Esophagus squamous epithelium (tissue), 4 donors: ENCODE data around the gene CHRNA4.

Experiments used
- POLR2A ChIP-seq, 4 donors: fragments of 450-650 bp; IDR thresholded peaks; one replicate each; pipeline ENCODE4 v1.6.1; 2017; ENCODE audit warnings: antibody characterized with exemption in 4 of 4, mild to moderate bottlenecking in 4 of 4, moderate library complexity in 3 of 4
- TF ChIP-seq, protein P1 (sequence below), 6 experiments: fragments of 450-650 bp in 4 of 6; fragments of 200-600 bp in 2 of 6; sonication (generic) in 2 of 6; IDR thresholded peaks; one replicate each; pipeline ENCODE4 v1.5.1; 2016 to 2019; ENCODE audit warnings: antibody characterized with exemption in 6 of 6, mild to moderate bottlenecking in 4 of 6, moderate library complexity in 4 of 6

DNA sequence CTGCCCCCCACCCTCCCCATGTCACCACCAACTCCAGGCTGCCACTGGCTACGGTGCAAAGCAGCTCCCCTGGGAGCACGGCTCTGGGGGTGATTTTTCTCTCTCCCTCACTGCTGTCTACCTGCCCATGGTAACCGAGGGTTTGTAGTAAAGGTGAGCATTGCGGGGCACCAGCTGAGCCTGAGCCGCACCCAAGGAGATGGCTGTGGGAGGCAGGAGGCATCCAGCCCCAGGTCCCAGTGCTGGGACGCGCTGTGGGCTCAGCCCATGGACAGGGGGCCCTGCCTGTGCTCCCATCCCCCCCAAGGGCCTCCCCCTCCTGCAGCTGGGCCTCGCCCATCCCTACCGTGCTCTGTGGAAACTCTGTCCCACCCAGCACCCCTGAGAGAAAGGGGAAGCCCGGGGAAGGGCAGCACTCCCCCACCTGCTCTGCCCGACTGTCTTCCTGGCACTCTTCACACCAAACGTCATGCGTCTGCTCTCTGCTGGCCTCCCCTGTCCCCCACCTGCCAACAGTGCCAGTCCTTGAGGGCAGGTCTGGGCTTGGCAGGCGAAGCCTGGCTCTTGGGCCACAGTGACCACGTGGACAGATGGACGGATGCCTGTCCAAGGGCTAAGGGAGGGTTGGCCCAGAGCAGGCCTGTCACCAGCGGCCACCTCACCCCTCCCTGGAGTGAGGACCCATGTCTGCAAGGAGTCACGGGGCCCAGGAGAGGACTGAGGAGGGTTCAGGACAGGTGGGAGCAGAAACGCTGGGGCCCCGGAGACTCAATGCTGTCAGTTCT is 3.8 kb upstream of the CHRNA4 start:
- TF ChIP-seq, protein P1, sequence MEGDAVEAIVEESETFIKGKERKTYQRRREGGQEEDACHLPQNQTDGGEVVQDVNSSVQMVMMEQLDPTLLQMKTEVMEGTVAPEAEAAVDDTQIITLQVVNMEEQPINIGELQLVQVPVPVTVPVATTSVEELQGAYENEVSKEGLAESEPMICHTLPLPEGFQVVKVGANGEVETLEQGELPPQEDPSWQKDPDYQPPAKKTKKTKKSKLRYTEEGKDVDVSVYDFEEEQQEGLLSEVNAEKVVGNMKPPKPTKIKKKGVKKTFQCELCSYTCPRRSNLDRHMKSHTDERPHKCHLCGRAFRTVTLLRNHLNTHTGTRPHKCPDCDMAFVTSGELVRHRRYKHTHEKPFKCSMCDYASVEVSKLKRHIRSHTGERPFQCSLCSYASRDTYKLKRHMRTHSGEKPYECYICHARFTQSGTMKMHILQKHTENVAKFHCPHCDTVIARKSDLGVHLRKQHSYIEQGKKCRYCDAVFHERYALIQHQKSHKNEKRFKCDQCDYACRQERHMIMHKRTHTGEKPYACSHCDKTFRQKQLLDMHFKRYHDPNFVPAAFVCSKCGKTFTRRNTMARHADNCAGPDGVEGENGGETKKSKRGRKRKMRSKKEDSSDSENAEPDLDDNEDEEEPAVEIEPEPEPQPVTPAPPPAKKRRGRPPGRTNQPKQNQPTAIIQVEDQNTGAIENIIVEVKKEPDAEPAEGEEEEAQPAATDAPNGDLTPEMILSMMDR (IDR thresholded peaks at IDR 0.05) = no peak
- no peak for TF ChIP-seq POLR2A (IDR thresholded peaks at IDR 0.05)
